ENCODE data around the gene ADCY7. TPM values are rescaled to one million over a fixed set of nuclear protein-coding genes. Genes with fewer than 3 reads are reported as not detected.

The ADCY7 gene
- total RNA-seq, 1 donor from 2014 or later, result 36.2 TPM

- no peak for DNase-seq (ENCODE audit: low read depth)
- peaks cover 3% of the 10 kb centered on the region for H3K36me3 ChIP-seq (ENCODE audit: control insufficient read depth, insufficient read depth, low read length)
- TF ChIP-seq, protein P1, sequence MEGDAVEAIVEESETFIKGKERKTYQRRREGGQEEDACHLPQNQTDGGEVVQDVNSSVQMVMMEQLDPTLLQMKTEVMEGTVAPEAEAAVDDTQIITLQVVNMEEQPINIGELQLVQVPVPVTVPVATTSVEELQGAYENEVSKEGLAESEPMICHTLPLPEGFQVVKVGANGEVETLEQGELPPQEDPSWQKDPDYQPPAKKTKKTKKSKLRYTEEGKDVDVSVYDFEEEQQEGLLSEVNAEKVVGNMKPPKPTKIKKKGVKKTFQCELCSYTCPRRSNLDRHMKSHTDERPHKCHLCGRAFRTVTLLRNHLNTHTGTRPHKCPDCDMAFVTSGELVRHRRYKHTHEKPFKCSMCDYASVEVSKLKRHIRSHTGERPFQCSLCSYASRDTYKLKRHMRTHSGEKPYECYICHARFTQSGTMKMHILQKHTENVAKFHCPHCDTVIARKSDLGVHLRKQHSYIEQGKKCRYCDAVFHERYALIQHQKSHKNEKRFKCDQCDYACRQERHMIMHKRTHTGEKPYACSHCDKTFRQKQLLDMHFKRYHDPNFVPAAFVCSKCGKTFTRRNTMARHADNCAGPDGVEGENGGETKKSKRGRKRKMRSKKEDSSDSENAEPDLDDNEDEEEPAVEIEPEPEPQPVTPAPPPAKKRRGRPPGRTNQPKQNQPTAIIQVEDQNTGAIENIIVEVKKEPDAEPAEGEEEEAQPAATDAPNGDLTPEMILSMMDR (IDR thresholded peaks at IDR 0.05; ENCODE audit: insufficient read depth, low read length, poor library complexity, severe bottlenecking), result no peak
- no peaks in the 10 kb centered on the region for H3K27me3 ChIP-seq (ENCODE audit: control insufficient read depth, insufficient read depth, low read length)
- no peak overlapping the region for H3K4me3 ChIP-seq (ENCODE audit: low read depth, low read length)
Observed at GRCh38 chr16:50315346-50315997, 49.1 kb downstream of the ADCY7 start.

- H3K36me3 ChIP-seq (ENCODE audit: control insufficient read depth, insufficient read depth, low read length), result peaks cover 3% of the 10 kb centered on the region
- DNase-seq (ENCODE audit: low read depth), result no peak
- TF ChIP-seq, protein P1 (IDR thresholded peaks at IDR 0.05; ENCODE audit: insufficient read depth, low read length, poor library complexity, severe bottlenecking), result no peak
- no peak overlapping the region for H3K4me3 ChIP-seq (ENCODE audit: low read depth, low read length)
- no peaks in the 10 kb centered on the region for H3K27me3 ChIP-seq (ENCODE audit: control insufficient read depth, insufficient read depth, low read length)
Observed at GRCh38 chr16:50316102-50316847, 49.9 kb downstream of the ADCY7 start.

DNA sequence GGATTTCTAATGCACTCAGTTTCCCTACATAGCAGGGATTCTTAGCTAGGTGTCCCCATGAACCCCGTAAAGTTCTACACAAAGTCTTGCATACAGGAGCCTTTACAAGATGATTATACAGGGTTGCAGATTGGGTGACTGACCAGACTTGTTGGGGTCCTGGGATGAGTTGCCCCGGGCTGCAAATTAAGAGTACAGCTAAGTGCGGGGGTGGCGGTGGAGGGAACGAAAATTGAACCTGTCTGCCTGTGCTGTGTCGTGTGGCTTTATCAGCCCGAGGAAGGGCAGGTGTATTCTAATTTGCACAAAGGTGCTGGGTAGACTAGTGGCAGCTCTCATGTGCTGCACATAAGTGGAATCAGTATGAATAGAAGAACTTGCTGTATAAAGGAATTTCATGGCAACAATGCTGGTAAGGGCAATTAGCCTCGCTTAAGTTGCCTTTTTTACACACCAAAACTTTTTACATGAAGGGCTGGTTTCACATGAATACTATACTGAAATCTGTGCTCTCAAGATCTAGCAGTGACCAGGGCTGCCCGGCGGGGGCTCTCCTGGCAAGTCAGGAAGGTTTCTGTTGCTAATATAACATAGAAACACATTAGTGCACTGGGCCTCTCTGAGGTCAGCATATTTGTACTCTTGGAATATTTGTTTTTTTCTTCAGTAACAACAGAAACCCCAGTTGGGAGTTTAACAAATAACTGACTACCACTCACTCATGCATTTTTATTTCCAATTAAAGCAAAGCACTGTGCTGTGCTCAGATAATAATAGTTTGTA lies 50.7 kb downstream of the ADCY7 start:
- no peaks in the 10 kb centered on the region for H3K27me3 ChIP-seq (ENCODE audit: control insufficient read depth, insufficient read depth, low read length)
- DNase-seq (ENCODE audit: low read depth), result no peak
- H3K4me3 ChIP-seq (ENCODE audit: low read depth, low read length), result no peak overlapping the region
- H3K36me3 ChIP-seq (ENCODE audit: control insufficient read depth, insufficient read depth, low read length), result peaks cover 3% of the 10 kb centered on the region
- TF ChIP-seq, protein P1 (IDR thresholded peaks at IDR 0.05; ENCODE audit: insufficient read depth, low read length, poor library complexity, severe bottlenecking), result no peak

DNA sequence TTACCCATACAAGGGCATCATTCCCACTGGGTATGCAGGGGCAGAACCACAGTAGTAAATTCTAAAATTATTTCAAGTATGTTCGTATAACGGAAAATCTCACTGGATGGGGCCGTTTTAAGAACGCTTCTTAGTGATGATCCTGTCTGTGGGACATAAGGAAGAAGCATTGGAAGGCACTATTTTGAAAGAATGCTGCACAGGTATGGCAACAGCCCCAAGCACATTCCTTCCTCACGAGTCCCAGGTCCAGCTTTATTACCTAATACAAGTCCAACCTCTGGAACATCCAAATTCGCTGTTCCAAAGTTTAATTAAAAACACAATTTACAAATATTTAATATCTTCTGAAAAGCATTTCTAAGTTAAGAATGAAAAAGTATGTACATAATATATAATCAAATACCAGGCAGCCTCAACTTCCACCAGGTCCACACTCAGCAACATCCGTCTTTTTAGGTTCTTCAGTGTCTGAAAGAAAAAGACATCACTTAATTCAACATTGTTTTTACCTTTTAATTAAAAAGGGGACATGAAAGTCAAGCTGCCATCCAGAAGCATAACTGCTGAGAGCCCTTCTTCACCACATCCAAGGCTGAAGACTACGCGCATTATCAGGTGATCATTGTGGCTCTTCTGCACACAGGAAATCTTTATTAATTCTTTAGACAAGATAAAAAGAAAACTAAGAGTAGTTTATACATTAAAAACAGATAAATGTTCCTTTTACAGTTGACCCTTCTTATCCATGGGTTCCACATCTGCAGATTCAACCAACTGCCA lies 52.6 kb downstream of the ADCY7 start:
- H3K27me3 ChIP-seq (ENCODE audit: control insufficient read depth, insufficient read depth, low read length), result no peaks in the 10 kb centered on the region
- H3K36me3 ChIP-seq (ENCODE audit: control insufficient read depth, insufficient read depth, low read length), result peaks cover 1% of the 10 kb centered on the region
- TF ChIP-seq, protein P1 (IDR thresholded peaks at IDR 0.05; ENCODE audit: insufficient read depth, low read length, poor library complexity, severe bottlenecking), result no peak
- no peak for DNase-seq (ENCODE audit: low read depth)
- H3K4me3 ChIP-seq (ENCODE audit: low read depth, low read length), result no peak overlapping the region

GRCh38 chr16:50320310-50320709 lies 54.0 kb downstream of the ADCY7 start:
- Histone ChIP-seq H3K27me3 (ENCODE audit: control insufficient read depth, insufficient read depth, low read length) (no peaks in the 10 kb centered on the region), H3K4me3 (ENCODE audit: low read depth, low read length) (no peak overlapping the region), H3K36me3 (ENCODE audit: control insufficient read depth, insufficient read depth, low read length) (no peaks in the 10 kb centered on the region)
- no peak for DNase-seq (ENCODE audit: low read depth)
- TF ChIP-seq, protein P1 (IDR thresholded peaks at IDR 0.05; ENCODE audit: insufficient read depth, low read length, poor library complexity, severe bottlenecking), result no peak
